Measurements from ENCODE around the gene DPY19L3.

Gene DPY19L3

DNA sequence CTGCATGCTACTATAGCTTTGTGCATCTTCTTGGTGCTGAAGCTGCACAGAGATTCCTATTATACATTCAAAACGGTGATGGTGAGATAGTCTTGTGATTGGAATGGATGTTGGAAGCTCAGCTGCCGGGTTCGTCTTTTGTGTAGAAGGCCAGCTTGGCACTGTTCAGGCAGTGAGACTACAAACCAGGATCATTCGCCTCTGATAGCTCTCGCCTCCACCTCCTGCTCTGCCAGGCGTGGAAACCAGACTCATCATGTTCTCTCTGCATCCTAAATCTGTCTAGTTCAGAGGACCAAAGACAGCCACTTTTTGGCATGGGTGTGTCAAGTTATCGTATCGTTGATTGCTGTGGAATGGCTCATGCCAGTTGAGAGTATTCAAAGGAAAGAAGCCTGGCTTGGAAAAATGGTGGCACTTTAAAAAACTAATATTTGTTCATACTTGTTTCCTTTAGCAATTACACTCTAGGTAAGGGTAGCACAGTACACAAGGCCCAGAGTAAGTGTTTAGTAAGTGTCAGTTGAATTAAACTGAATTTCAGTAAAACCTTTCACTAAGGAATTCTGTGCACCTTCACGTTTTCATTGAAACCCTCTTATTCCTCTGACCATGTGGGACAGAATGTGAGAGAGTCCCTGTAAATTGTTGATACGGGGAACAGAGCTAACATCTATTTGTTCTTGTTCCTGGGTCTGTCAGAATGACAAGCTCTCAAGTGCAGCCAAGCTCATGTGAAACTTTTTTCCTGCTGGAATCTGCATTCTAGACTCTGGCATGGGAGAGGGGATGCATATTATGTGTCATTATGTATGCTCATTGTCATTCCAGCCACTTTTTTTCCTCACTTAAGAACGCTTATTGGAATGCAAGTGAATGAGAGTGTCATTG, 69.8 kb downstream of the DPY19L3 start:
- TF ChIP-seq, protein P1, sequence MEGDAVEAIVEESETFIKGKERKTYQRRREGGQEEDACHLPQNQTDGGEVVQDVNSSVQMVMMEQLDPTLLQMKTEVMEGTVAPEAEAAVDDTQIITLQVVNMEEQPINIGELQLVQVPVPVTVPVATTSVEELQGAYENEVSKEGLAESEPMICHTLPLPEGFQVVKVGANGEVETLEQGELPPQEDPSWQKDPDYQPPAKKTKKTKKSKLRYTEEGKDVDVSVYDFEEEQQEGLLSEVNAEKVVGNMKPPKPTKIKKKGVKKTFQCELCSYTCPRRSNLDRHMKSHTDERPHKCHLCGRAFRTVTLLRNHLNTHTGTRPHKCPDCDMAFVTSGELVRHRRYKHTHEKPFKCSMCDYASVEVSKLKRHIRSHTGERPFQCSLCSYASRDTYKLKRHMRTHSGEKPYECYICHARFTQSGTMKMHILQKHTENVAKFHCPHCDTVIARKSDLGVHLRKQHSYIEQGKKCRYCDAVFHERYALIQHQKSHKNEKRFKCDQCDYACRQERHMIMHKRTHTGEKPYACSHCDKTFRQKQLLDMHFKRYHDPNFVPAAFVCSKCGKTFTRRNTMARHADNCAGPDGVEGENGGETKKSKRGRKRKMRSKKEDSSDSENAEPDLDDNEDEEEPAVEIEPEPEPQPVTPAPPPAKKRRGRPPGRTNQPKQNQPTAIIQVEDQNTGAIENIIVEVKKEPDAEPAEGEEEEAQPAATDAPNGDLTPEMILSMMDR (IDR thresholded peaks at IDR 0.05; ENCODE audit: control extremely low read depth, extremely low read depth, low read depth, missing control alignments): no peak
- ChIA-PET POLR2A (no interaction called here), CTCF (interaction anchor here (1.1 to 3.0 kb wide), 3 partner anchors 9 to 11 kb away, joined by 3 to 18 read pairs (median 4); no protein-coding TSS in a partner anchor)
- no peak for DNase-seq (ENCODE audit: extremely low spot score)

DNA sequence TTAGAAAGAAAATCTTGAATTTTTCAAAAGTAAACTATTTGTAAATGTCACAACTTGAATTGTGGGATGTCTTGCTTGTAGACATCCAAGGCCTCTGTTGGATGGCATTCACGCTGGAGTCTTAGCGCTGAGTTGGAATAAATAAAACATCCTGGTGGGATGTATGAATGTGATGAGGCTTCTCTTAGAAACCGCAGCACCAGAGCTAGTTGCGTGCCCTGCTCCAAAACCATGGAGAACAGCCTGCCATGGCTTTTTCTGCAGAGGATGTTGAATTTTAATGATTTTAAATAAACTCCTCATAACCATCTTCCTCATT, 70.4 kb downstream of the DPY19L3 start:
- ChIA-PET CTCF (interaction anchor here (0.9 to 1.1 kb wide), 2 partner anchors 9 to 10 kb away, joined by 3 to 6 read pairs; no protein-coding TSS in a partner anchor), POLR2A (no interaction called here)
- TF ChIP-seq, protein P1 (IDR thresholded peaks at IDR 0.05; ENCODE audit: control extremely low read depth, extremely low read depth, low read depth, missing control alignments): no peak
- DNase-seq (ENCODE audit: extremely low spot score): no peak

DNA sequence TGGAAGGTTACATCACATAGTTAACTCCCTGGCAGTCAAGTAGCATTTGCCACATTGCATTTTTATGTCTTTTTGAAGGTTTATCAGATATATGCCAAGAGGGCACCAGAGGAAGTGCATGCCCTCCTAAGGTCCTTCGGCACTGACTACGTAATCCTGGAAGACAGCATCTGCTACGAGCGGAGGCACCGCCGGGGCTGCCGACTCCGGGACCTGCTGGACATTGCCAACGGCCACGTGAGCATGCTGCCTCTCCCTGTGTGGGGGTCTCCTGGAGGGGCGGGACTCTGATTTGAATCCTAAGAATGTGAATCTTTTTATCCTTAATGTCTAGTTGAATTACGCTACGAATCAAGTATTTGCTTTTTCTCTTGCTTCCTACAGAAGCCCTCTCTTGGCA, 74.8 kb downstream of the DPY19L3 start:
- ChIA-PET CTCF (no interaction called here), POLR2A (no interaction called here)
- TF ChIP-seq, protein P1 (IDR thresholded peaks at IDR 0.05; ENCODE audit: control extremely low read depth, extremely low read depth, low read depth, missing control alignments): no peak
- DNase-seq (ENCODE audit: extremely low spot score): no peak

DNA sequence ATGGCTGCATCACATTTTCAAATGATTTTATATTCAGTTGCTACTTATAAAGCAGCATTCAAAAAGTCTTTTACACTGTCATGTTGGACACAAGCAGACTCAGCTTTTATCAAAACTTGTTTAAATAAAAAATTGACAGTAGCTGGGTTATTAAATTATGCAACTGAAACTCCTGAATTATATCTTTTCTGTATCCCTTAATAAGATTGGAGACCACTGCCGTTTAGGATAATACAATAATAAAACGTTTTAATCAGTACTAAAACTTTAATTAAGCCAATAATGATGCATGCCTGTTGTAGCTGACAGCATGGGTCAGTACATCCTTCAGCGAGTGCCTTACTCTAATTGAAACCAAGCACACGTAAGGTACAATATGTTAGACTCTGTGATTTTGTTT, 78.0 kb downstream of the DPY19L3 start:
- POLR2A ChIA-PET: no interaction called here
- DNase-seq (ENCODE audit: extremely low spot score): no peak
- TF ChIP-seq, protein P1 (IDR thresholded peaks at IDR 0.05; ENCODE audit: control extremely low read depth, extremely low read depth, low read depth, missing control alignments): no peak
- CTCF ChIA-PET: interaction anchor here (1.0 to 1.1 kb wide), 2 partner anchors 18 to 90 kb away, joined by 3 to 5 read pairs; no protein-coding TSS in a partner anchor

DNA sequence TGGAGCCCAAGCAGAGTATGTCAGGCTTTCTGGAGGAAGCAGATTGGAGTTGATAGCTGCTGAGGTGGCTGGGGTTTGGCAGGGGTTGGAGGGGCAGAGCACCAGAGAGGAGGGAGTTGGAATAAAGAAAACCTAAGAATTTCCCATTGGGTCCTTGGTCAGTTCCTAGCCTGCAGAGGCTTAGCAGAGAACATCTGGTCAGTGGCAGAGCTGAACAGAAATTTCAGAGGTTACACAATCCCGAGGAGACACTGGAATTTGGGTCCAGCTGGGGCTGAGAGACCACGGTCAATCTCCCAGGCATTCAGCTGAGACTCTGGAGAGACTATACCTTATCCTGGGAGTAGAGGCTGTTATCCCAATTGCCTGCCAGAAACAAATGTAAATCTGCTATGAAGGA, 84.4 kb downstream of the DPY19L3 start:
- ChIA-PET POLR2A (no interaction called here), CTCF (no interaction called here)
- no peak for DNase-seq (ENCODE audit: extremely low spot score)
- TF ChIP-seq, protein P1 (IDR thresholded peaks at IDR 0.05; ENCODE audit: control extremely low read depth, extremely low read depth, low read depth, missing control alignments): no peak

DNA sequence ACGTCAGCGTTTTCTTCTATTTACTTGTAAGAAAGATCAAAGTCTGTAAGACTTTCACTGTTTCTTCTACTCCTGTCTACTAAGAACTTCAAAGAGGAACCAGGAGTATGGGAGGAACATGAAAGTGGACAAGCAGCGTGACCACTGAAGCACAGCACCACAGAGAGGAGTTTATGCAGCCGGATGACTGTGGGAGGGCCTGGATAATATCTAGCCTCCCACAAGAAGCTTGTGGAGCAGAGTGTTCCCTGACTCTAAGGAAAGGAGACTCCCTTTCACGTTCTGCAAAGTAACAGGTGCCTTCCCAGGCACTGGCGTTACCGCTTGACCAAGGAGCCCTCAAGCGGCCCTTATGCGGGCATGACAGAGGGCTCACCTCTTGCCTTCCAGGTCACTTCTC, 91.8 kb downstream of the DPY19L3 start:
- TF ChIP-seq, protein P1 (IDR thresholded peaks at IDR 0.05; ENCODE audit: control extremely low read depth, extremely low read depth, low read depth, missing control alignments): no peak
- CTCF ChIA-PET: no interaction called here
- DNase-seq (ENCODE audit: extremely low spot score): no peak
- POLR2A ChIA-PET: no interaction called here
